HEK293 (cell line): Measurements from ENCODE around the gene HOXD3.
A peak's percentile ranks its signal among the peaks of the same experiment; 100 is the strongest.

Experiments
- CTCF ChIA-PET: fragments of 350-600 bp; formaldehyde crosslinking; extraction: SDS; loops from one replicate; lab custom pipeline; 2021; ENCODE audit warnings: antibody characterized with exemption; lab: Yijun Ruan, JAX
- POLR2A ChIA-PET: fragments of 300-600 bp; formaldehyde crosslinking; extraction: SDS; loops from one replicate; lab custom pipeline; 2020; ENCODE audit warnings: antibody characterized with exemption, inconsistent platforms; lab: Yijun Ruan, JAX
- H3K27ac ChIP-seq: fragments of 200-500 bp; sonication (Bioruptor generic); 2 replicates; pipeline ENCODE4 v1.5.1; 2014; ENCODE audit warnings: low read depth, low read length, control low read depth, inconsistent platforms; ENCODE audit errors: extremely low read depth
- H3K36me3 ChIP-seq, 2 experiments: fragments of 200-500 bp in 1 of 2; sonication (Bioruptor generic) in 1 of 2; 1 replicate in 1 of 2; 2 replicates in 1 of 2; pipeline ENCODE4 v1.5.1; 2014 to 2017; ENCODE audit warnings: inconsistent platforms in 2 of 2, low read length in 2 of 2; ENCODE audit not compliant: control insufficient read depth in 2 of 2, insufficient read depth in 1 of 2
- H3K4me1 ChIP-seq: fragments of 200-500 bp; sonication (Bioruptor generic); 2 replicates; pipeline ENCODE4 v1.5.1; 2014; ENCODE audit warnings: mild to moderate bottlenecking, low read length, inconsistent platforms; ENCODE audit not compliant: control insufficient read depth, insufficient read depth
- H3K4me3 ChIP-seq: 2 replicates; pipeline ENCODE4 v1.5.1; 2011; ENCODE audit warnings: low read depth, mild to moderate bottlenecking, control low read depth, low read length, moderate library complexity
- H3K9me3 ChIP-seq: fragments of 200-500 bp; sonication (Bioruptor generic); 2 replicates; pipeline ENCODE4 v1.5.1; 2014; ENCODE audit warnings: low read depth, low read length, inconsistent platforms; ENCODE audit not compliant: control insufficient read depth, insufficient read depth
- BCL11A ChIP-seq: fragments of 450-650 bp; formaldehyde crosslinking; IDR thresholded peaks from 2 replicates; pipeline ENCODE4 v1.5.1; 2016; ENCODE audit warnings: low read depth, missing biosample characterization, missing genetic modification characterization
- CTCF ChIP-seq: fragments of 450-650 bp; formaldehyde crosslinking; IDR thresholded peaks from 2 replicates; pipeline ENCODE4 v1.5.1; 2016; ENCODE audit warnings: missing biosample characterization, missing genetic modification characterization
- EGR2 ChIP-seq: fragments of 450-650 bp; formaldehyde crosslinking; IDR thresholded peaks from 2 replicates; pipeline ENCODE4 v1.5.1; 2016; ENCODE audit warnings: low read depth, missing biosample characterization, missing genetic modification characterization
- GLIS1 ChIP-seq: fragments of 450-650 bp; formaldehyde crosslinking; IDR thresholded peaks from 2 replicates; pipeline ENCODE4 v1.5.1; 2016; ENCODE audit warnings: missing biosample characterization, missing genetic modification characterization
- GLIS2 ChIP-seq: fragments of 450-650 bp; formaldehyde crosslinking; IDR thresholded peaks from 2 replicates; pipeline ENCODE4 v1.5.1; 2016; ENCODE audit warnings: missing biosample characterization, missing genetic modification characterization
- HIC1 ChIP-seq: fragments of 450-650 bp; formaldehyde crosslinking; IDR thresholded peaks from 2 replicates; pipeline ENCODE4 v1.5.1; 2016; ENCODE audit warnings: missing biosample characterization, missing genetic modification characterization
- KLF16 ChIP-seq: fragments of 450-650 bp; formaldehyde crosslinking; IDR thresholded peaks from 2 replicates; pipeline ENCODE4 v1.5.1; 2017; ENCODE audit warnings: missing biosample characterization, missing genetic modification characterization
- KLF9 ChIP-seq: fragments of 450-650 bp; formaldehyde crosslinking; IDR thresholded peaks from 2 replicates; pipeline ENCODE4 v1.5.1; 2016; ENCODE audit warnings: missing biosample characterization, missing genetic modification characterization, low read depth
- SP2 ChIP-seq: fragments of 450-650 bp; formaldehyde crosslinking; IDR thresholded peaks from 2 replicates; pipeline ENCODE4 v1.5.1; 2016; ENCODE audit warnings: missing biosample characterization, missing genetic modification characterization
- SP3 ChIP-seq: fragments of 450-650 bp; formaldehyde crosslinking; IDR thresholded peaks from 2 replicates; pipeline ENCODE4 v1.5.1; 2016; ENCODE audit warnings: missing biosample characterization, missing genetic modification characterization
- SP7 ChIP-seq: fragments of 450-650 bp; formaldehyde crosslinking; IDR thresholded peaks from 2 replicates; pipeline ENCODE4 v1.5.1; 2016; ENCODE audit warnings: missing biosample characterization, missing genetic modification characterization
- ZBTB17 ChIP-seq: fragments of 450-650 bp; formaldehyde crosslinking; IDR thresholded peaks from 2 replicates; pipeline ENCODE4 v1.5.1; 2016; ENCODE audit warnings: missing biosample characterization, missing genetic modification characterization
- ZBTB8A ChIP-seq: fragments of 450-650 bp; formaldehyde crosslinking; IDR thresholded peaks from 2 replicates; pipeline ENCODE4 v1.5.1; 2016; ENCODE audit warnings: missing biosample characterization, missing genetic modification characterization
- ZFHX2 ChIP-seq: fragments of 450-650 bp; formaldehyde crosslinking; conservative IDR thresholded peaks from 2 replicates; pipeline ENCODE4 v1.5.1; 2016; ENCODE audit warnings: missing biosample characterization, missing genetic modification characterization
- ZFP37 ChIP-seq: fragments of 450-650 bp; formaldehyde crosslinking; IDR thresholded peaks from 2 replicates; pipeline ENCODE4 v1.5.1; 2016; ENCODE audit warnings: missing biosample characterization, missing genetic modification characterization
- ZFP41 ChIP-seq: fragments of 450-650 bp; formaldehyde crosslinking; IDR thresholded peaks from 2 replicates; pipeline ENCODE4 v1.5.1; 2016; ENCODE audit warnings: missing biosample characterization, missing genetic modification characterization, borderline replicate concordance
- ZNF26 ChIP-seq: fragments of 450-650 bp; formaldehyde crosslinking; IDR thresholded peaks from 2 replicates; pipeline ENCODE4 v1.5.1; 2016; ENCODE audit warnings: missing biosample characterization, missing genetic modification characterization
- ZNF335 ChIP-seq: fragments of 450-650 bp; formaldehyde crosslinking; conservative IDR thresholded peaks from 2 replicates; pipeline ENCODE4 v1.5.1; 2016; ENCODE audit warnings: missing biosample characterization, missing genetic modification characterization
- ZNF544 ChIP-seq: fragments of 450-650 bp; formaldehyde crosslinking; IDR thresholded peaks from 2 replicates; pipeline ENCODE4 v1.5.0; 2017; ENCODE audit warnings: missing biosample characterization, missing genetic modification characterization
- ZNF548 ChIP-seq: fragments of 450-650 bp; formaldehyde crosslinking; IDR thresholded peaks from 2 replicates; pipeline ENCODE4 v1.5.1; 2016; ENCODE audit warnings: missing biosample characterization, missing genetic modification characterization
- ZNF560 ChIP-seq: fragments of 450-650 bp; formaldehyde crosslinking; IDR thresholded peaks from 2 replicates; pipeline ENCODE4 v1.5.1; 2017; ENCODE audit warnings: missing biosample characterization, missing genetic modification characterization, borderline replicate concordance
- ZNF571 ChIP-seq: fragments of 450-650 bp; formaldehyde crosslinking; IDR thresholded peaks from 2 replicates; pipeline ENCODE4 v1.5.0; 2017; ENCODE audit warnings: missing biosample characterization, missing genetic modification characterization
- ZNF621 ChIP-seq: fragments of 450-650 bp; formaldehyde crosslinking; IDR thresholded peaks from 2 replicates; pipeline ENCODE4 v1.5.1; 2017; ENCODE audit warnings: missing biosample characterization, missing genetic modification characterization
- ZNF629 ChIP-seq: fragments of 450-650 bp; formaldehyde crosslinking; IDR thresholded peaks from 2 replicates; pipeline ENCODE4 v1.5.1; 2017; ENCODE audit warnings: missing biosample characterization, missing genetic modification characterization
- ZNF670 ChIP-seq: fragments of 450-650 bp; formaldehyde crosslinking; IDR thresholded peaks from 2 replicates; pipeline ENCODE4 v1.5.1; 2016; ENCODE audit warnings: missing biosample characterization, missing genetic modification characterization, low read depth
- ZNF747 ChIP-seq: fragments of 450-650 bp; formaldehyde crosslinking; IDR thresholded peaks from 2 replicates; pipeline ENCODE4 v1.5.1; 2016; ENCODE audit warnings: missing biosample characterization, missing genetic modification characterization
- ZNF768 ChIP-seq: fragments of 450-650 bp; formaldehyde crosslinking; IDR thresholded peaks from 2 replicates; pipeline ENCODE4 v1.5.1; 2018; ENCODE audit warnings: missing biosample characterization, mild to moderate bottlenecking, missing genetic modification characterization
- ZXDB ChIP-seq: fragments of 450-650 bp; formaldehyde crosslinking; IDR thresholded peaks from 2 replicates; pipeline ENCODE4 v1.5.1; 2016; ENCODE audit warnings: missing biosample characterization, missing genetic modification characterization
- TF ChIP-seq, protein P1 (sequence below): fragments of 450-650 bp; formaldehyde crosslinking; IDR thresholded peaks from 2 replicates; pipeline ENCODE4 v1.5.1; 2016; ENCODE audit warnings: missing biosample characterization, missing genetic modification characterization
- TF ChIP-seq, protein P2 (sequence below): fragments of 450-650 bp; formaldehyde crosslinking; optimal IDR thresholded peaks from 2 replicates; pipeline ENCODE3; 2016; ENCODE audit warnings: missing biosample characterization, mild to moderate bottlenecking, missing genetic modification characterization

Gene HOXD3

GRCh38 chr2:176178038-176178756, 21.1 kb downstream of the HOXD3 start:
- H3K36me3 ChIP-seq, result peaks cover 0 to 11% of the 10 kb centered on the region in 2 experiments; a peak in 1 of 3 replicates
- TF ChIP-seq, protein P1, sequence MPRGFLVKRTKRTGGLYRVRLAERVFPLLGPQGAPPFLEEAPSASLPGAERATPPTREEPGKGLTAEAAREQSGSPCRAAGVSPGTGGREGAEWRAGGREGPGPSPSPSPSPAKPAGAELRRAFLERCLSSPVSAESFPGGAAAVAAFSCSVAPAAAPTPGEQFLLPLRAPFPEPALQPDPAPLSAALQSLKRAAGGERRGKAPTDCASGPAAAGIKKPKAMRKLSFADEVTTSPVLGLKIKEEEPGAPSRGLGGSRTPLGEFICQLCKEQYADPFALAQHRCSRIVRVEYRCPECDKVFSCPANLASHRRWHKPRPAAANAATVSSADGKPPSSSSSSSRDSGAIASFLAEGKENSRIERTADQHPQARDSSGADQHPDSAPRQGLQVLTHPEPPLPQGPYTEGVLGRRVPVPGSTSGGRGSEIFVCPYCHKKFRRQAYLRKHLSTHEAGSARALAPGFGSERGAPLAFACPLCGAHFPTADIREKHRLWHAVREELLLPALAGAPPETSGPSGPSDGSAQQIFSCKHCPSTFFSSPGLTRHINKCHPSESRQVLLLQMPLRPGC (tag by site-specific recombination), result no peak
- no peak for TF ChIP-seq BCL11A
- no peak for TF ChIP-seq ZNF747 (tag by site-specific recombination)
- peak; percentile 31; the same call in 1 of the 2 replicates for TF ChIP-seq ZNF335 (tag by site-specific recombination)
- no peak for TF ChIP-seq ZFP41 (tag by site-specific recombination)
- TF ChIP-seq ZNF560 (tag by site-specific recombination), result no peak
- no peak for TF ChIP-seq ZFP37 (tag by site-specific recombination)
- TF ChIP-seq ZNF670 (tag by site-specific recombination), result no peak
- peak; percentile 83; the same call in 1 of the 2 replicates for TF ChIP-seq KLF9 (tag by site-specific recombination)
- TF ChIP-seq SP3 (tag by site-specific recombination), result peak; percentile 47; the same call in 1 of the 2 replicates
- TF ChIP-seq GLIS2, result peak; percentile 24; the same call in 1 of the 2 replicates
- 0 out of 2 replicates have a peak, but pooled peaks have one; percentile 35 for TF ChIP-seq ZFHX2 (tag by site-specific recombination)
- peak; percentile 30 for TF ChIP-seq SP2 (tag by site-specific recombination)
- TF ChIP-seq ZNF621 (tag by site-specific recombination), result no peak
- TF ChIP-seq, protein P2, sequence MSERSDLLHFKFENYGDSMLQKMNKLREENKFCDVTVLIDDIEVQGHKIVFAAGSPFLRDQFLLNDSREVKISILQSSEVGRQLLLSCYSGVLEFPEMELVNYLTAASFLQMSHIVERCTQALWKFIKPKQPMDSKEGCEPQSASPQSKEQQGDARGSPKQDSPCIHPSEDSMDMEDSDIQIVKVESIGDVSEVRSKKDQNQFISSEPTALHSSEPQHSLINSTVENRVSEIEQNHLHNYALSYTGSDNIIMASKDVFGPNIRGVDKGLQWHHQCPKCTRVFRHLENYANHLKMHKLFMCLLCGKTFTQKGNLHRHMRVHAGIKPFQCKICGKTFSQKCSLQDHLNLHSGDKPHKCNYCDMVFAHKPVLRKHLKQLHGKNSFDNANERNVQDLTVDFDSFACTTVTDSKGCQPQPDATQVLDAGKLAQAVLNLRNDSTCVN (tag by site-specific recombination), result peak; percentile 59
- no peak for TF ChIP-seq ZNF548 (tag by site-specific recombination)
- TF ChIP-seq ZNF26 (tag by site-specific recombination), result no peak
- no peak for TF ChIP-seq GLIS1 (tag by site-specific recombination)
- no peak for TF ChIP-seq ZNF544 (tag by site-specific recombination)
- TF ChIP-seq HIC1 (tag by site-specific recombination), result no peak
- TF ChIP-seq ZNF768 (tag by site-specific recombination), result no peak
- 0 out of 2 replicates have a peak, but pooled peaks have one; percentile 34 for TF ChIP-seq EGR2 (tag by site-specific recombination)
- no peak for TF ChIP-seq ZNF629 (tag by site-specific recombination)
- TF ChIP-seq ZXDB (tag by site-specific recombination), result no peak
- peak; percentile 32; the same call in 1 of the 2 replicates for TF ChIP-seq CTCF (tag by site-specific recombination)
- peak; percentile 36 for TF ChIP-seq SP7
- TF ChIP-seq ZNF571, result no peak
- TF ChIP-seq ZBTB8A, result peak; percentile 58
- TF ChIP-seq ZBTB17 (tag by site-specific recombination), result peak; percentile 49; the same call in 1 of the 2 replicates
- no peak for TF ChIP-seq KLF16
- peak overlapping the region; percentile 32 for H3K4me3 ChIP-seq
- H3K4me1 ChIP-seq, result peaks cover 4% of the 10 kb centered on the region; the same call in 1 of the 2 replicates
- H3K27ac ChIP-seq, result peak overlapping the region; percentile 69
- POLR2A ChIA-PET, result interaction anchor here (0.9 to 1.6 kb wide), 3 partner anchors 10 to 25 kb away, joined by 3 to 4 read pairs (median 3); partner anchors contain the start of gene HOXD1
- CTCF ChIA-PET, result no interaction called here
- H3K9me3 ChIP-seq, result no peaks in the 10 kb centered on the region
